IMR-90 (cell line): Measurements from ENCODE around the gene SGCA. TPM values are rescaled to one million over a fixed set of nuclear protein-coding genes. Genes with fewer than 3 reads are reported as not detected.

Source experiments
- ATAC-seq: fragments of 200-7000 bp; cut with Tn5 transposase; 2 replicates; pipeline ENCODE4 v1.9.1; 2020; ENCODE audit warnings: low read depth, mild to moderate bottlenecking, moderate library complexity
- BruUV-seq: library from RNA; stranded (reverse); fragments of 400-500 nt; replicated peaks from 2 replicates; lab custom pipeline; 2021; lab: Mats Ljungman, UMichigan
- CTCF ChIA-PET: fragments of 300-600 bp; formaldehyde crosslinking; extraction: SDS; loops from one replicate; lab custom pipeline; 2021; ENCODE audit warnings: antibody characterized with exemption; lab: Yijun Ruan, JAX
- POLR2A ChIA-PET: fragments of 300-600 bp; sonication (Branson Sonifier 250); formaldehyde crosslinking; loops from one replicate; lab custom pipeline; 2022; ENCODE audit warnings: antibody characterized with exemption; ENCODE audit not compliant: unreplicated experiment; lab: Charles Lee
- DNase-seq: peaks from one replicate; pipeline ENCODE4 v3.0.0; 2013
- H2AFZ ChIP-seq: replicated peaks from 2 replicates; pipeline ENCODE3; 2013; ENCODE audit warnings: low read length, mild to moderate bottlenecking; ENCODE audit not compliant: poor library complexity
- H2AK5ac ChIP-seq: 2 replicates; pipeline ENCODE4 v1.6.1; 2013; ENCODE audit warnings: low read depth, low read length, inconsistent platforms
- H2AK9ac ChIP-seq: replicated peaks from 2 replicates; pipeline ENCODE3; 2013; ENCODE audit warnings: mild to moderate bottlenecking, low read depth, low read length, moderate library complexity; ENCODE audit not compliant: poor library complexity
- H2BK120ac ChIP-seq: 2 replicates; pipeline ENCODE4 v1.6.1; 2013; ENCODE audit warnings: low read depth, low read length, inconsistent platforms
- H2BK15ac ChIP-seq: 3 replicates; pipeline ENCODE4 v1.6.1; 2013; ENCODE audit warnings: low read depth, low read length, inconsistent platforms
- H2BK20ac ChIP-seq: 2 replicates; pipeline ENCODE4 v1.6.1; 2013; ENCODE audit warnings: low read depth, mild to moderate bottlenecking, inconsistent platforms, low read length, moderate library complexity
- H2BK5ac ChIP-seq: 2 replicates; pipeline ENCODE4 v1.6.1; 2013; ENCODE audit warnings: mild to moderate bottlenecking, low read depth, low read length, inconsistent platforms; ENCODE audit not compliant: poor library complexity, severe bottlenecking
- H3K14ac ChIP-seq: replicated peaks from 2 replicates; pipeline ENCODE4 v1.6.1; 2013; ENCODE audit warnings: low read depth, low read length, inconsistent platforms
- H3K18ac ChIP-seq: 2 replicates; pipeline ENCODE4 v1.6.1; 2013; ENCODE audit warnings: low read depth, low read length, control low read depth
- H3K23ac ChIP-seq: 2 replicates; pipeline ENCODE4 v1.6.1; 2013; ENCODE audit warnings: low read depth, low read length, inconsistent platforms
- H3K27ac ChIP-seq: 2 replicates; pipeline ENCODE4 v1.5.1; 2013; ENCODE audit warnings: mild to moderate bottlenecking, control low read depth, low read length; ENCODE audit not compliant: insufficient read depth
- H3K27me3 ChIP-seq: 2 replicates; pipeline ENCODE4 v1.6.1; 2013; ENCODE audit warnings: low read length; ENCODE audit not compliant: control insufficient read depth, insufficient read depth
- H3K36me3 ChIP-seq: 2 replicates; pipeline ENCODE4 v1.6.1; 2013; ENCODE audit warnings: low read length, mixed read lengths; ENCODE audit not compliant: control insufficient read depth, insufficient read depth
- H3K4ac ChIP-seq: 2 replicates; pipeline ENCODE4 v1.6.1; 2013; ENCODE audit warnings: low read depth, low read length, inconsistent platforms
- H3K4me1 ChIP-seq: 2 replicates; pipeline ENCODE4 v1.6.1; 2013; ENCODE audit warnings: low read length, mixed read lengths; ENCODE audit not compliant: control insufficient read depth, insufficient read depth
- H3K4me2 ChIP-seq: 2 replicates; pipeline ENCODE4 v1.6.1; 2013; ENCODE audit warnings: low read depth, mild to moderate bottlenecking, control low read depth, low read length, moderate library complexity
- H3K4me3 ChIP-seq: 2 replicates; pipeline ENCODE4 v1.5.1; 2013; ENCODE audit warnings: low read depth, mild to moderate bottlenecking, control low read depth, low read length, moderate library complexity; ENCODE audit not compliant: insufficient read depth
- H3K56ac ChIP-seq: 2 replicates; pipeline ENCODE4 v1.6.1; 2013; ENCODE audit warnings: low read length, inconsistent platforms; ENCODE audit not compliant: insufficient read depth; ENCODE audit errors: extremely low read depth
- H3K79me1 ChIP-seq, 2 experiments: 2 replicates each; pipeline ENCODE4 v1.6.1; 2013; ENCODE audit warnings: low read length in 2 of 2, inconsistent platforms in 1 of 2, low read depth in 1 of 2
- H3K9ac ChIP-seq: 2 replicates; pipeline ENCODE4 v1.6.1; 2013; ENCODE audit warnings: low read depth, low read length, control low read depth
- H3K9me1 ChIP-seq: 2 replicates; pipeline ENCODE4 v1.6.1; 2013; ENCODE audit warnings: low read length, inconsistent platforms; ENCODE audit not compliant: insufficient read depth
- H3K9me3 ChIP-seq: 2 replicates; pipeline ENCODE4 v1.6.1; 2013; ENCODE audit warnings: low read length; ENCODE audit not compliant: control insufficient read depth, insufficient read depth
- H4K20me1 ChIP-seq: 2 replicates; pipeline ENCODE4 v1.6.1; 2013; ENCODE audit warnings: low read length, inconsistent platforms; ENCODE audit not compliant: insufficient read depth
- H4K5ac ChIP-seq: 2 replicates; pipeline ENCODE4 v1.6.1; 2013; ENCODE audit warnings: mild to moderate bottlenecking, low read depth, low read length, control low read depth
- H4K8ac ChIP-seq, 2 experiments: 2 replicates each; pipeline ENCODE4 v1.6.1; 2013; ENCODE audit warnings: low read depth in 2 of 2, low read length in 2 of 2, control low read depth in 1 of 2, inconsistent platforms in 1 of 2
- H4K91ac ChIP-seq: 2 replicates; pipeline ENCODE4 v1.6.1; 2013; ENCODE audit warnings: low read depth, low read length, inconsistent platforms; ENCODE audit not compliant: insufficient read depth
- CEBPB ChIP-seq: IDR thresholded peaks from 2 replicates; pipeline ENCODE4 v1.6.1; 2012; ENCODE audit warnings: low read depth, low read length, improper control_type of control experiment
- USF2 ChIP-seq: fragments of 150-350 bp; IDR thresholded peaks from 2 replicates; pipeline ENCODE4 v1.6.1; 2017; ENCODE audit warnings: mild to moderate bottlenecking, antibody characterized with exemption, low read length, low read depth
- WGBS, 2 experiments: methylation state at CpG; one replicate each; pipeline versions ENCODE4 v1.1.5 to v1.1.7; 2013; ENCODE audit warnings: missing lambda C conversion rate in 2 of 2; ENCODE audit not compliant: insufficient read length in 1 of 2; ENCODE audit errors: extremely low coverage in 2 of 2; 5-methylcytosine and 5-hydroxymethylcytosine counted together
- dilution Hi-C: fragments of 300-500 bp; cut with HindIII; formaldehyde crosslinking; loops from one replicate; pipeline ENCODE4 v1.14.3; 2018; ENCODE audit warnings: low sequenced_read_pairs; ENCODE audit not compliant: unreplicated experiment
- in situ Hi-C: fragments of 300-500 bp; cut with MboI; formaldehyde crosslinking; loops from 3 replicates; pipeline ENCODE4 v1.14.3; 2019; ENCODE audit warnings: low sequenced_read_pairs, inconsistent platforms, mixed read lengths
- intact Hi-C: fragments of 100-400 bp; cut with micrococcal nuclease; formaldehyde crosslinking; loops from 2 replicates; pipeline ENCODE4 v1.10.0; 2022
- polyA plus RNA-seq, 3 experiments: library from polyadenylated mRNA; depleted of rRNA; stranded (reverse); fragments of >200 nt; gene quantifications; 2 replicates each; pipeline ENCODE4 v1.2.3, GENCODE V29; 2012; ENCODE audit warnings: low replicate concordance in 1 of 3
- total RNA-seq: library from RNA; depleted of rRNA; stranded (reverse); fragments of >200 nt; gene quantifications from 2 replicates; pipeline ENCODE4 v1.2.3, GENCODE V29; 2012

The SGCA gene
- total and polyA plus RNA-seq, 2 of the 4 experiments (the other 2 are of a cell fraction): 0.19 TPM; not detected in 1

DNA sequence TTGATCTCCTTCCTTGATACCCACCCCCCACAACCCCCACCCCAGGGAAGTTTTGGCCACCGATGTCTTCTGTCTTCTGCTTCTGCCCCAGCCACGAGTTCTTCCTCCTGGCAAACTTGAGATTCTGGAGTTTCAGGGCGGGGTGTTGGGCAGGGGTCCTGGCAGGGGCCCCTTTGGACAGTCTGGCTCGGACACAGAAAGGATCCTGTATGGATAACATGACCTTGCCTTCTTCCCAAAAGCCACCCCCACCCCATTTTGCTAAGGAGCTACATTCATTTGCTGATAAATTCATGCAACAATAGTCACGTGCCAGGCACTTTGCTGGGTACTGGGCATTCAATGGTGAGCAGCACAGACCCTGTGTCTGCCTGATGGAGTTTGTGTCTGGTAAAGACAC, 41.5 kb downstream of the SGCA start:
- H3K9me1 ChIP-seq: peaks cover 38% of the 10 kb centered on the region
- intact Hi-C loops: no loop called here
- H4K5ac ChIP-seq: peak overlapping the region; percentile 13; the same call in 1 of the 2 replicates
- peak overlapping the region; percentile 99 for H3K4ac ChIP-seq
- peak overlapping the region; percentile 100; the same call in 1 of the 2 replicates for H2AK5ac ChIP-seq
- no peaks in the 10 kb centered on the region for H3K9me3 ChIP-seq
- ChIA-PET POLR2A (interaction anchor here (0.6 to 8.6 kb wide), 3 partner anchors 9 to 60 kb away, joined by 4 to 149 read pairs (median 4); no protein-coding TSS in a partner anchor), CTCF (no interaction called here)
- peak overlapping the region; percentile 93 for H3K14ac ChIP-seq
- H2BK120ac ChIP-seq: peak overlapping the region; percentile 99
- H3K4me1 ChIP-seq: peaks cover 75% of the 10 kb centered on the region
- H3K56ac ChIP-seq: peak overlapping the region; percentile 36; the same call in 1 of the 2 replicates
- peak overlapping the region; percentile 91 for H2BK5ac ChIP-seq
- no peak for ATAC-seq
- no TSS peak for BruUV-seq
- peaks cover 24 to 79% of the 10 kb centered on the region in 2 experiments; a peak in 3 of 4 replicates for H3K79me1 ChIP-seq
- H3K18ac ChIP-seq: peak overlapping the region; percentile 71
- no peak overlapping the region for H3K4me3 ChIP-seq
- WGBS, 2 experiments: 47% methylated on average over 2 of the region's 5 CpGs; no CpG with 5 or more reads in 1 of the 2 experiments
- in situ Hi-C loops: no loop called here
- peak overlapping the region; percentile 39 to 85; a peak in 3 of 4 replicates for H4K8ac ChIP-seq
- H3K4me2 ChIP-seq: peak overlapping the region; percentile 17; the same call in 1 of the 2 replicates
- dilution Hi-C loops: no loop called here
- peak overlapping the region; percentile 99; the same call in 2 of the 3 replicates for H2BK15ac ChIP-seq
- peak overlapping the region; percentile 70; the same call in 1 of the 2 replicates for H3K9ac ChIP-seq
- peak overlapping the region; percentile 87 for H2AK9ac ChIP-seq
- peak overlapping the region; percentile 99 for H4K91ac ChIP-seq
- TF ChIP-seq CEBPB (no peak), USF2 (0 out of 2 replicates have a peak, but pooled peaks have one; percentile 15)
- peak overlapping the region; percentile 95 for H3K27ac ChIP-seq
- H3K36me3 ChIP-seq: no peaks in the 10 kb centered on the region
- peak overlapping the region; percentile 84 for H3K23ac ChIP-seq
- no peaks in the 10 kb centered on the region for H4K20me1 ChIP-seq
- no peaks in the 10 kb centered on the region for H3K27me3 ChIP-seq
- H2BK20ac ChIP-seq: peak overlapping the region; percentile 98
- no peak for DNase-seq
- H2AFZ ChIP-seq: no peak overlapping the region
